Ectodermal cell (in vitro differentiated cells): ENCODE results near the gene TBC1D2B.

Experiments
- H3K27ac ChIP-seq: 2 replicates; pipeline ENCODE4 v1.7.0; 2013; ENCODE audit warnings: mild to moderate bottlenecking, low read depth, low read length; ENCODE audit not compliant: insufficient read depth, poor library complexity, severe bottlenecking
- H3K27me3 ChIP-seq: 2 replicates; pipeline ENCODE4 v1.7.0; 2013; ENCODE audit warnings: mild to moderate bottlenecking, low read length; ENCODE audit not compliant: insufficient read depth, control insufficient read depth, poor library complexity, severe bottlenecking
- H3K36me3 ChIP-seq: one replicate; pipeline ENCODE4 v1.7.0; 2013; ENCODE audit warnings: low read length; ENCODE audit not compliant: control insufficient read depth, insufficient read depth
- H3K4me1 ChIP-seq: one replicate; pipeline ENCODE4 v1.7.0; 2013; ENCODE audit warnings: low read length; ENCODE audit not compliant: control insufficient read depth, insufficient read depth
- H3K4me3 ChIP-seq: 2 replicates; pipeline ENCODE4 v1.7.0; 2013; ENCODE audit warnings: low read depth, low read length, control low read depth; ENCODE audit not compliant: insufficient read depth
- H3K9me3 ChIP-seq: 2 replicates; pipeline ENCODE4 v1.7.0; 2013; ENCODE audit warnings: mild to moderate bottlenecking, low read length, moderate library complexity; ENCODE audit not compliant: control insufficient read depth
- WGBS, 2 experiments: methylation state at CpG; one replicate each; pipeline ENCODE4 v1.1.7; 2013; ENCODE audit warnings: missing lambda C conversion rate in 2 of 2; 5-methylcytosine and 5-hydroxymethylcytosine counted together

TBC1D2B gene

GRCh38 chr15:78097667-78098066 is 20.2 kb upstream of the TBC1D2B start:
- 93% methylated on average over 9 of the region's 9 CpGs for WGBS, 2 experiments
- no peaks in the 10 kb centered on the region for H3K27me3 ChIP-seq
- H3K4me1 ChIP-seq, result no peaks in the 10 kb centered on the region
- no peaks in the 10 kb centered on the region for H3K9me3 ChIP-seq
- no peak overlapping the region for H3K27ac ChIP-seq
- H3K4me3 ChIP-seq, result no peak overlapping the region
- no peaks in the 10 kb centered on the region for H3K36me3 ChIP-seq

- Histone ChIP-seq H3K4me1 (no peaks in the 10 kb centered on the region), H3K4me3 (no peak overlapping the region), H3K27ac (no peak overlapping the region), H3K36me3 (no peaks in the 10 kb centered on the region), H3K9me3 (no peaks in the 10 kb centered on the region), H3K27me3 (no peaks in the 10 kb centered on the region)
- 80 to 81% methylated on average over 5 of the region's 5 CpGs for WGBS, 2 experiments
These were observed 15.9 kb upstream of the TBC1D2B start for GRCh38 chr15:78093242-78094020.

- no peaks in the 10 kb centered on the region for H3K4me1 ChIP-seq
- no peaks in the 10 kb centered on the region for H3K27me3 ChIP-seq
- 92 to 93% methylated on average over 11 of the region's 11 CpGs for WGBS, 2 experiments
These were observed 14.9 kb upstream of the TBC1D2B start, which contains the start of gene SH2D7 for GRCh38 chr15:78092261-78093041. Gene SH2D7 (plus strand): TSS chr15:78092561. CDS start chr15:78092585, 24 bp downstream.

GRCh38 chr15:78090422-78091063 is 13.0 kb upstream of the TBC1D2B start:
- WGBS, 2 experiments, result 86 to 94% methylated on average over 2 to 3 of the region's 3 CpGs

More at GRCh38 chr15:78092261-78093041, 14.9 kb upstream of the TBC1D2B start, which contains the start of gene SH2D7:
- Histone ChIP-seq H3K36me3 (no peaks in the 10 kb centered on the region), H3K4me3 (no peak within 1 kb of the TSS), H3K27ac (no peak within 1 kb of the TSS), H3K9me3 (no peaks in the 10 kb centered on the region)

GRCh38 chr15:78088773-78089080 is 11.2 kb upstream of the TBC1D2B start:
- H3K9me3 ChIP-seq, result no peaks in the 10 kb centered on the region
- no peaks in the 10 kb centered on the region for H3K27me3 ChIP-seq
- no peak overlapping the region for H3K4me3 ChIP-seq
- WGBS, 2 experiments, result 85 to 86% methylated on average over 3 of the region's 3 CpGs
- H3K36me3 ChIP-seq, result no peaks in the 10 kb centered on the region
- no peak overlapping the region for H3K27ac ChIP-seq
- no peaks in the 10 kb centered on the region for H3K4me1 ChIP-seq

More at GRCh38 chr15:78090422-78091063, 13.0 kb upstream of the TBC1D2B start:
- Histone ChIP-seq H3K27me3 (no peaks in the 10 kb centered on the region), H3K36me3 (no peaks in the 10 kb centered on the region), H3K9me3 (no peaks in the 10 kb centered on the region), H3K4me3 (no peak overlapping the region), H3K4me1 (no peaks in the 10 kb centered on the region), H3K27ac (no peak overlapping the region)

GRCh38 chr15:78087951-78088772 is 10.7 kb upstream of the TBC1D2B start:
- WGBS, 2 experiments, result 88% methylated on average over 12 of the region's 12 CpGs
- no peaks in the 10 kb centered on the region for H3K9me3 ChIP-seq
- no peaks in the 10 kb centered on the region for H3K4me1 ChIP-seq
- no peak overlapping the region for H3K4me3 ChIP-seq
- H3K36me3 ChIP-seq, result no peaks in the 10 kb centered on the region
- no peaks in the 10 kb centered on the region for H3K27me3 ChIP-seq
- no peak overlapping the region for H3K27ac ChIP-seq

GRCh38 chr15:78085928-78086327 is 8.4 kb upstream of the TBC1D2B start:
- Histone ChIP-seq H3K9me3 (no peaks in the 10 kb centered on the region), H3K27ac (no peak overlapping the region), H3K4me3 (no peak overlapping the region), H3K36me3 (no peaks in the 10 kb centered on the region), H3K4me1 (no peaks in the 10 kb centered on the region), H3K27me3 (no peaks in the 10 kb centered on the region)
- WGBS, 2 experiments, result 100% methylated on average over 1 of the region's 1 CpG; no CpG with 5 or more reads in 1 of the 2 experiments

GRCh38 chr15:78084449-78084750 is 6.9 kb upstream of the TBC1D2B start:
- no peaks in the 10 kb centered on the region for H3K27me3 ChIP-seq
- H3K36me3 ChIP-seq, result no peaks in the 10 kb centered on the region
- WGBS, 2 experiments, result 84 to 94% methylated on average over 5 of the region's 5 CpGs
- no peak overlapping the region for H3K27ac ChIP-seq
- no peak overlapping the region for H3K4me3 ChIP-seq
- H3K4me1 ChIP-seq, result no peaks in the 10 kb centered on the region
- H3K9me3 ChIP-seq, result no peaks in the 10 kb centered on the region

- no peaks in the 10 kb centered on the region for H3K4me1 ChIP-seq
- no peak overlapping the region for H3K27ac ChIP-seq
- no peaks in the 10 kb centered on the region for H3K36me3 ChIP-seq
- H3K4me3 ChIP-seq, result no peak overlapping the region
- no peaks in the 10 kb centered on the region for H3K9me3 ChIP-seq
- WGBS, 2 experiments, result 92 to 95% methylated on average over 6 of the region's 6 CpGs
- H3K27me3 ChIP-seq, result no peaks in the 10 kb centered on the region
These were observed 6.4 kb upstream of the TBC1D2B start for GRCh38 chr15:78083687-78084448.
